RWPE1 (cell line): ENCODE results near the gene FLOT1.

Source experiments
- CTCF ChIA-PET: fragments of 350-600 bp; sonication (Branson Sonifier 250); formaldehyde crosslinking; extraction: SDS; loops from one replicate; lab custom pipeline; 2021; lab: Yijun Ruan, JAX
- POLR2A ChIA-PET: fragments of 400-600 bp; formaldehyde crosslinking; extraction: SDS; loops from one replicate; lab custom pipeline; 2020; ENCODE audit warnings: antibody characterized with exemption; ENCODE audit not compliant: low non-redundant PET; lab: Yijun Ruan, JAX
- DNase-seq: peaks from one replicate; pipeline ENCODE4 v3.0.0; 2012; ENCODE audit warnings: low spot score
- H3K27ac ChIP-seq: fragments of 450-650 bp; 2 replicates; pipeline ENCODE4 v1.5.1; 2017
- TF ChIP-seq, protein P1 (sequence below): fragments of 450-650 bp; conservative IDR thresholded peaks from 2 replicates; pipeline ENCODE4 v1.5.1; 2017; ENCODE audit warnings: low read depth, mild to moderate bottlenecking

The FLOT1 gene

DNA sequence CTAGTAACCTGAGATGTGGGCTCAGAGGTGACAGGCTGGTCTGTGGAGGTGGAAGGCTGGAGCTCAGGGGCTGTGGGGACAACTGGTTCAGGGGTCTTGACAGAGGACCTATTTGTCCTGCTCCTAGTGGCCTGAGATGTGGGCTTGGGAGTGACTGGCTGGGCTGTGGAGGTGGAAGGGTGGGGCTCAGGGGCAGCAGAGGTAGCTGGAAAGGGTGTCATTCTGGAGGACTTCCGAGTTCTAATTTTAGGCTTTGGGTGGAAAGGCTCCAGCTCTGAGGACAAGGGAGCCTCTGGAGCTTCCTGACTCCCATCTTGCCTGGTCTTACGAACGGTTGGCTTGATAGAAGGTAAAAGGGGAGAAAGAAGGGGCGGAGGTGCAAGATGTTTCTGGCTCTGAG, 36.9 kb downstream of the FLOT1 start:
- CTCF ChIA-PET: interaction anchor here (0.6 to 1.7 kb wide), 2 partner anchors 16 to 121 kb away, joined by 3 to 7 read pairs; no protein-coding TSS in a partner anchor
- peak overlapping the region; percentile 18; the same call in 1 of the 2 replicates for H3K27ac ChIP-seq
- TF ChIP-seq, protein P1, sequence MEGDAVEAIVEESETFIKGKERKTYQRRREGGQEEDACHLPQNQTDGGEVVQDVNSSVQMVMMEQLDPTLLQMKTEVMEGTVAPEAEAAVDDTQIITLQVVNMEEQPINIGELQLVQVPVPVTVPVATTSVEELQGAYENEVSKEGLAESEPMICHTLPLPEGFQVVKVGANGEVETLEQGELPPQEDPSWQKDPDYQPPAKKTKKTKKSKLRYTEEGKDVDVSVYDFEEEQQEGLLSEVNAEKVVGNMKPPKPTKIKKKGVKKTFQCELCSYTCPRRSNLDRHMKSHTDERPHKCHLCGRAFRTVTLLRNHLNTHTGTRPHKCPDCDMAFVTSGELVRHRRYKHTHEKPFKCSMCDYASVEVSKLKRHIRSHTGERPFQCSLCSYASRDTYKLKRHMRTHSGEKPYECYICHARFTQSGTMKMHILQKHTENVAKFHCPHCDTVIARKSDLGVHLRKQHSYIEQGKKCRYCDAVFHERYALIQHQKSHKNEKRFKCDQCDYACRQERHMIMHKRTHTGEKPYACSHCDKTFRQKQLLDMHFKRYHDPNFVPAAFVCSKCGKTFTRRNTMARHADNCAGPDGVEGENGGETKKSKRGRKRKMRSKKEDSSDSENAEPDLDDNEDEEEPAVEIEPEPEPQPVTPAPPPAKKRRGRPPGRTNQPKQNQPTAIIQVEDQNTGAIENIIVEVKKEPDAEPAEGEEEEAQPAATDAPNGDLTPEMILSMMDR: no peak
- POLR2A ChIA-PET: interaction anchor here (0.6 kb wide), 1 partner anchor 85 kb away, joined by 3 read pairs; no protein-coding TSS in a partner anchor
- no peak for DNase-seq

DNA sequence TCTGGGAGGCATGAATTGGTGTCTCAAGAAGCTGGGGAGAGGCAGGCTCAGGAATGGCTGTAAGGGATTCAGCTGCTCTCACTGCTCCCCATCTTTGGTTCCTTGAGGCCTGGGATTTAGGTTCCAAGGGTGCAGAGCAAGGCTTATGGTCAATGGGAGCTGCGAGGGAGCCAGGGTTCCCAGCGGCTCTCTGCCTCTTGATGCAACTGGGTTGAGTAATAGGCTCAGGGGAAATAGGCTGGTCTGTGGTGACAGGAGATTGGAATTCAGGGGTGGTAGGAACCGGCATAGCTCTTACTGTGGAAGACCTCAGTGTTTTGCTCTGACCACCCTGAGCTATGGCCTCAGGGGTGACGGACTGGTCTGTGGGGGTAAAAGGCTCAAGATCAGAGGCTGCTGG, 38.7 kb downstream of the FLOT1 start:
- DNase-seq: no peak
- ChIA-PET POLR2A (interaction anchor here (0.7 kb wide), 1 partner anchor 9 kb away, joined by 3 read pairs; no protein-coding TSS in a partner anchor), CTCF (interaction anchor here (0.9 kb wide), 1 partner anchor 13 kb away, joined by 4 read pairs; the partner anchor contains the start of gene MDC1)
- TF ChIP-seq, protein P1: no peak
- peak overlapping the region; percentile 27 for H3K27ac ChIP-seq

DNA sequence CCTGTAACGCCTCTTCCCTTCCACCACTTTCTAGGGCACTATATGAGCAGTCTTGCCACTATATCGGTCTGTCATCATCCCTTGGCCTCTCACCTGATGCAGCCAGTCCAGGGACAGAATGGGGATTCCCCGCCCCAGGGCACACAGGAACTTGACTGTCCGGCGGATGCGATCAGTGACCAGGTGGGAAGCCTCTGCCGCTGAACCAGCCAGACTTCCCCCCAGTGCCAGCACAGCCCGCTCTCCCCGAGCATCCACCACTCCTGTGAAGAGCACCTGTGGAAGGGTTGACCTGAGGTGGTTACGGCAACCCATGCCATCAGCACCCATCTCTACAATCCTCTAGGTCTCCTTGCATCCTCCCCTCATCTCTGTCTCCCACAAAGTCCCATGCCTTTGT, 39.5 kb downstream of the FLOT1 start:
- peak overlapping the region; percentile 27 for H3K27ac ChIP-seq
- ChIA-PET POLR2A (no interaction called here), CTCF (interaction anchor here (0.9 kb wide), 1 partner anchor 14 kb away, joined by 4 read pairs; the partner anchor contains the start of gene MDC1)
- TF ChIP-seq, protein P1: no peak
- DNase-seq: no peak

DNA sequence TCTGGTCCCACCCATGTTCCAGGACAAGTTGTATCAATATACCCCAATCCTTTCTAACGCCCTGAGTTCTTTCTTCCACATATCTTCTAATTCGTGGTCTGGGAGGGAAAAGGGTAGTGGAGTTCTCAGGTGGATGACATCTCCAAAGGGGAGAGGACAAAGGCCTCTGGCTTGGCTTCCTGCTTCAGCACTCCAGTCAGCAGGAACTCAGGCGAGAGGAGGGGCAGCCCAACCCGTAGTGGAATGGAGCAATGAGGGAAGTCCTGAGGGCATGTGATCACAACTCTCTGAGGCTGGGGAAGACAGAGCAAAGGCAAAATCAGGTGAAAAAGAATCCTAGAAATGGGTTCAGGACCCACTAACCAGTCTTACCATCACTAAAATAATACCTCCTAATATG, 42.1 kb downstream of the FLOT1 start:
- POLR2A ChIA-PET: no interaction called here
- peak overlapping the region; percentile 57 for H3K27ac ChIP-seq
- TF ChIP-seq, protein P1: no peak
- CTCF ChIA-PET: interaction anchor here (1.0 kb wide), 1 partner anchor 21 kb away, joined by 3 read pairs; no protein-coding TSS in a partner anchor
- DNase-seq: no peak

DNA sequence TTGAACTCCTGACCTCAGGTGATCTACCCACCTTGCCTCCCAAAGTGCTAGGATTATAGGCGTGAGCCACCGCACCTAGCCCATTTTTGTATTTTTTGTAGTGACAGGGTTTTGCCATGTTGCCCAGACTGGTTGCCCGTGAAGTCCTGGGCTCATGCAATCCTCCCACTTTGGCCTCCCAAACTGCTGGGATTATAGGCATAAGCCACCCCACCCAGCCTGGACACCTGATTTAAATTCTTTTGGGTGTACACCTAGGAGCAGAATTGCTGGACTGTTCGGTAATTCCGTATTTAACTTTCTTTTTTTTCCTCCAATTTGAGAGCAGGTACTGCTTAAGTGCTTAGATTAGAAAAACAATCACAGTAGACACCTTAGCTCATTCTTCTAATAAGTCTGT, 46.1 kb downstream of the FLOT1 start:
- ChIA-PET CTCF (no interaction called here), POLR2A (no interaction called here)
- H3K27ac ChIP-seq: peak overlapping the region; percentile 97
- TF ChIP-seq, protein P1: no peak
- DNase-seq: no peak

DNA sequence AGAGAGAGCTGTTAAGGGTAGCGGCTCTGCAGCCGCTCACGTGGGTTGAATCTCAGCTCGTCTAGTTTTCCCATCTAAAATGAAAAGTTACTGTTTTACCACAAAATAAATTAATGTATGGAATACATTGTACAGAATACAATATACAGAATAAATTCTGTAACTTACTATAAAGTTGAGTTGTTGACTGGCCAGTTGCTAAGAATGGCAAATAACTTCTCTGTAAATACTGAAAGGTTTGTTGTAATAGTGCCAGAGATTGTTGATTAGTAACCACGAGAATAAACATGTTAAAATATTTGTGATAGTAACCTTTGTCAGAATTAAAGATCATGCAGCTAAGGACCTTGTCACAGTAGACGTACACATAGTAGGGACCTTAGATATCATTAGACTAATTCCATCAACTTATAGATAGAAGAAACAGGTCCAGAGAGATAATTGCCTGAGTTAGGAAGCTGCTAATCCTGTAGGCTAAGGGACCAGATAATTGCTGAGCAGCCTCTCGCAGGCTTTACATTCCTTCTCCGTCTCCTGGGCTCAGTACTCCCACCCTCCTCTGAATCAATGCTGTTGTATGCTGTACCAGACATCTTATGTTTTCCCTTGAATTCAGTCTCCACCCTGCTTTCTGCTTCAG, 51.2 kb downstream of the FLOT1 start:
- POLR2A ChIA-PET: interaction anchor here (0.6 to 2.9 kb wide), 3 partner anchors 26 to 30 kb away, joined by 3 to 12 read pairs (median 3); partner anchors contain the start of gene MDC1
- peak overlapping the region; percentile 97 for H3K27ac ChIP-seq
- TF ChIP-seq, protein P1: no peak
- DNase-seq: no peak
- CTCF ChIA-PET: interaction anchor here (1.6 kb wide), 1 partner anchor 31 kb away, joined by 8 read pairs; no protein-coding TSS in a partner anchor
